Kidney epithelial cell (primary cell): ENCODE measurements around the gene RAC2. TPM values are rescaled to one million over a fixed set of nuclear protein-coding genes. Genes with fewer than 3 reads are reported as not detected.

Experiments
- DNase-seq: peaks from one replicate; pipeline ENCODE4 v3.0.0-alpha.2; 2010; ENCODE audit warnings: low read depth
- H3K27me3 ChIP-seq: 2 replicates; pipeline ENCODE4 v1.6.0; 2011; ENCODE audit warnings: low read length; ENCODE audit not compliant: control insufficient read depth, insufficient read depth
- H3K36me3 ChIP-seq: 2 replicates; pipeline ENCODE4 v1.5.1; 2011; ENCODE audit warnings: low read length; ENCODE audit not compliant: control insufficient read depth, insufficient read depth
- H3K4me3 ChIP-seq: 2 replicates; pipeline ENCODE4 v1.5.1; 2011; ENCODE audit warnings: low read depth, mild to moderate bottlenecking, control low read depth, low read length
- CTCF ChIP-seq: IDR thresholded peaks from 2 replicates; pipeline ENCODE4 v1.5.1; 2011; ENCODE audit warnings: mild to moderate bottlenecking, moderate library complexity, low read length, control low read depth, inconsistent platforms; ENCODE audit not compliant: insufficient read depth, poor library complexity, severe bottlenecking
- total RNA-seq: library from RNA; depleted of rRNA; stranded (reverse); fragments of >200 nt; gene quantifications from 2 replicates; pipeline ENCODE4 v1.2.3, GENCODE V29; 2015

Gene RAC2
- total RNA-seq, 1 donor from 2014 or later, result 24.0 TPM

GRCh38 chr22:37196539-37197450 is 47.3 kb downstream of the RAC2 start:
- H3K36me3 ChIP-seq, result no peaks in the 10 kb centered on the region
- no peak for DNase-seq
- no peak for TF ChIP-seq CTCF
- H3K4me3 ChIP-seq, result no peak overlapping the region
- H3K27me3 ChIP-seq, result no peaks in the 10 kb centered on the region

GRCh38 chr22:37195921-37196320 is 48.1 kb downstream of the RAC2 start:
- no peak for TF ChIP-seq CTCF
- no peak overlapping the region for H3K4me3 ChIP-seq
- H3K27me3 ChIP-seq, result no peaks in the 10 kb centered on the region
- no peaks in the 10 kb centered on the region for H3K36me3 ChIP-seq
- DNase-seq, result no peak

DNA sequence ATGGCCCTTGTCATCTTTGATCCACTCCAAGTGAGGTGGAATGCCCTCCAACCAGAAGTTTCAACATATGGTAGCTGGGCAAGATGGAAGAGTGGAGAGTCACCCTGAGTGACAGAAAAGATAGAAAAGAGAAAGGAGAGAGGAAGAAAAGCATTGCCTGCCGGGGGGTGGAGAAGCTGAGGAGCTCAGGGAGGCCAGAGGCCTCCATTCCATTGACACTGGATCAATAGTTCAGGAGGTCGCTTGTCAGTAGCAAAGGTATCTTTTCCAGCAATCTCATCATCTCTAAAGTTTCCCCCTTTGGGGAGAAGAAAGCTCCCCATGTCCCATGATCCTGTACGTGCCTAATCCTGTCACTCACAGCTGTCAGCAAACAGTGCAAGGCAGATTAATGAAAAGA is 49.3 kb downstream of the RAC2 start:
- no peak for DNase-seq
- no peaks in the 10 kb centered on the region for H3K36me3 ChIP-seq
- H3K4me3 ChIP-seq, result no peak overlapping the region
- H3K27me3 ChIP-seq, result no peaks in the 10 kb centered on the region
- TF ChIP-seq CTCF, result no peak

- no peak for TF ChIP-seq CTCF
- Histone ChIP-seq H3K4me3 (no peak overlapping the region), H3K36me3 (no peaks in the 10 kb centered on the region), H3K27me3 (no peaks in the 10 kb centered on the region)
- DNase-seq, result no peak
These were observed 50.4 kb downstream of the RAC2 start for GRCh38 chr22:37193629-37194191.

DNA sequence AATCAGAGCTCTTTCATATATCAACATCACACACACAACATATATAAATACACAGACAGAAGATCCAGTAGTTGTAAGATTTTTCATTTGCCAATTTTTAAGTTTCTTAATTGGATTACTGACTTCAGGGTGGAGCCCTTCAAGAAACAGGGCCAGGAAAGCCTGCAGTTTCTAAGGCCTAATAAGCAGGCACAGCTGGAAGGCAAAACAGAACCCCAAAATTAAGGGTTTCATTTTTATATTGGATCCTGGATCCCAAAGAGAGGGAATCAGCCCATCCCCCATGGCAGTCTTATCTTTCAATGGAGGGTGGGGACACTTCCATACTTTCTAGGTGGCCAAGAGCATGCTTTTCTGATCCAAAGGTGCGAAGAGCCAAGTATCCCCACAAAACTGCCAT is 51.3 kb downstream of the RAC2 start:
- Histone ChIP-seq H3K36me3 (no peaks in the 10 kb centered on the region), H3K4me3 (no peak overlapping the region), H3K27me3 (no peaks in the 10 kb centered on the region)
- TF ChIP-seq CTCF, result no peak
- DNase-seq, result no peak
